Body of pancreas (tissue), 4 donors: ENCODE measurements around the gene NDUFAF4.

Source experiments
- POLR2A ChIP-seq, 3 donors: fragments of 450-650 bp; IDR thresholded peaks; one replicate each; pipeline ENCODE4 v1.6.1; 2016; ENCODE audit warnings: antibody characterized with exemption in 3 of 3, mild to moderate bottlenecking in 2 of 3
- TF ChIP-seq, protein P1 (sequence below), 7 experiments: fragments of 450-650 bp in 4 of 7; fragments of 200-600 bp in 3 of 7; sonication (generic) in 3 of 7; IDR thresholded peaks; one replicate each; pipeline ENCODE4 v1.5.1; 2016 to 2019; ENCODE audit warnings: antibody characterized with exemption in 7 of 7

DNA sequence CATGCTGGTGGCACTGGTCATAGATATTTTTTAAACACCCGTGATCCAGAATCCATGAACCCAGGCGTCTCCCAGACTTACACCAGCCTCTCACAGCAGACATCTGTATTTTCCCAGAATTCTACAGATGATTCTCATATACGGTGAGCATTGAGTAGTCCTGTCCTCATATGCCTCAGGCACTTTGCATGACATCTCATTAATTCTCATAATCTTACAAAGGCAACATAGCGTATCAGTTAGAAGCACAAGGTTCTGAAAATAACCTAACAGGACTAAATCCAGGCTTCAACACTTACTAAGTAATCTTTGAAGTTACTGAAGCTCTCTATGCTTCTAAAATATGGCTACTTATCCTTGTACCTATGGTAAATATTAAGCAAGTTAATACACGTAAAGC lies 8.9 kb downstream of the NDUFAF4 start:
- TF ChIP-seq, protein P1, sequence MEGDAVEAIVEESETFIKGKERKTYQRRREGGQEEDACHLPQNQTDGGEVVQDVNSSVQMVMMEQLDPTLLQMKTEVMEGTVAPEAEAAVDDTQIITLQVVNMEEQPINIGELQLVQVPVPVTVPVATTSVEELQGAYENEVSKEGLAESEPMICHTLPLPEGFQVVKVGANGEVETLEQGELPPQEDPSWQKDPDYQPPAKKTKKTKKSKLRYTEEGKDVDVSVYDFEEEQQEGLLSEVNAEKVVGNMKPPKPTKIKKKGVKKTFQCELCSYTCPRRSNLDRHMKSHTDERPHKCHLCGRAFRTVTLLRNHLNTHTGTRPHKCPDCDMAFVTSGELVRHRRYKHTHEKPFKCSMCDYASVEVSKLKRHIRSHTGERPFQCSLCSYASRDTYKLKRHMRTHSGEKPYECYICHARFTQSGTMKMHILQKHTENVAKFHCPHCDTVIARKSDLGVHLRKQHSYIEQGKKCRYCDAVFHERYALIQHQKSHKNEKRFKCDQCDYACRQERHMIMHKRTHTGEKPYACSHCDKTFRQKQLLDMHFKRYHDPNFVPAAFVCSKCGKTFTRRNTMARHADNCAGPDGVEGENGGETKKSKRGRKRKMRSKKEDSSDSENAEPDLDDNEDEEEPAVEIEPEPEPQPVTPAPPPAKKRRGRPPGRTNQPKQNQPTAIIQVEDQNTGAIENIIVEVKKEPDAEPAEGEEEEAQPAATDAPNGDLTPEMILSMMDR (IDR thresholded peaks at IDR 0.05), result no peak
- no peak for TF ChIP-seq POLR2A (IDR thresholded peaks at IDR 0.05)
